ENCODE data around the gene IFT81. TPM values are rescaled to one million over a fixed set of nuclear protein-coding genes. Genes with fewer than 3 reads are reported as not detected.

The IFT81 gene
- total and polyA plus RNA-seq, 2 donors (not counting 1 experiment from before 2014, with no cell fraction given): 0.43 to 6.8 TPM

- WGBS (ENCODE audit: insufficient coverage): 96% methylated on average over 14 of the region's 14 CpGs
- no peak for DNase-seq
- no peak overlapping the region for H3K4me3 Mint-ChIP-seq
- Histone ChIP-seq H3K36me3 (replicated peaks in 1 of 2; ENCODE audit: control extremely low read depth in 1 of 2, control insufficient read depth in 1 of 2, extremely low read depth in 1 of 2, insufficient read depth in 2 of 2, low read length in 1 of 2) (no peaks in the 10 kb centered on the region), H3K27ac (ENCODE audit: low read length in 2 of 2) (no peak overlapping the region), H2AFZ (ENCODE audit: insufficient read depth, low read depth, low read length, poor library complexity, severe bottlenecking) (no peak overlapping the region), H3K27me3 (replicated peaks in 1 of 4; ENCODE audit: control extremely low read depth in 1 of 4, control insufficient read depth in 3 of 4, insufficient read depth in 4 of 4, low read length in 3 of 4) (no peaks in the 10 kb centered on the region), H3K4me1 (ENCODE audit: control insufficient read depth in 2 of 2, insufficient read depth in 2 of 2, low read length in 2 of 2) (peaks cover 21% of the 10 kb centered on the region in 2 donors), H3K4me3 (ENCODE audit: control extremely low read depth in 1 of 5, extremely low read depth in 1 of 5, insufficient read depth in 1 of 5, low read depth in 2 of 5, low read length in 4 of 5) (no peak overlapping the region), H4K20me1 (ENCODE audit: control insufficient read depth, insufficient read depth, low read length, poor library complexity, severe bottlenecking) (no peaks in the 10 kb centered on the region), H3K9ac (ENCODE audit: low read length) (no peak overlapping the region), H3K4me2 (replicated peaks; ENCODE audit: low read depth, low read length, poor library complexity, severe bottlenecking) (no peak overlapping the region), H3K79me2 (ENCODE audit: control insufficient read depth, insufficient read depth, low read length) (no peaks in the 10 kb centered on the region), H3K9me3 (ENCODE audit: control extremely low read depth in 1 of 3, control insufficient read depth in 2 of 3, insufficient read depth in 1 of 3, low read length in 2 of 3) (no peaks in the 10 kb centered on the region)
- CTCF ChIA-PET: interaction anchor here (0.7 to 2.3 kb wide), 2 partner anchors 239 to 327 kb away, joined by 3 to 10 read pairs; no protein-coding TSS in a partner anchor
- peaks cover 21% of the 10 kb centered on the region for H3K4me1 Mint-ChIP-seq
- POLR2A ChIA-PET: no interaction called here
- no peak for ATAC-seq (ENCODE audit: low read depth)
- TF ChIP-seq, protein P1, sequence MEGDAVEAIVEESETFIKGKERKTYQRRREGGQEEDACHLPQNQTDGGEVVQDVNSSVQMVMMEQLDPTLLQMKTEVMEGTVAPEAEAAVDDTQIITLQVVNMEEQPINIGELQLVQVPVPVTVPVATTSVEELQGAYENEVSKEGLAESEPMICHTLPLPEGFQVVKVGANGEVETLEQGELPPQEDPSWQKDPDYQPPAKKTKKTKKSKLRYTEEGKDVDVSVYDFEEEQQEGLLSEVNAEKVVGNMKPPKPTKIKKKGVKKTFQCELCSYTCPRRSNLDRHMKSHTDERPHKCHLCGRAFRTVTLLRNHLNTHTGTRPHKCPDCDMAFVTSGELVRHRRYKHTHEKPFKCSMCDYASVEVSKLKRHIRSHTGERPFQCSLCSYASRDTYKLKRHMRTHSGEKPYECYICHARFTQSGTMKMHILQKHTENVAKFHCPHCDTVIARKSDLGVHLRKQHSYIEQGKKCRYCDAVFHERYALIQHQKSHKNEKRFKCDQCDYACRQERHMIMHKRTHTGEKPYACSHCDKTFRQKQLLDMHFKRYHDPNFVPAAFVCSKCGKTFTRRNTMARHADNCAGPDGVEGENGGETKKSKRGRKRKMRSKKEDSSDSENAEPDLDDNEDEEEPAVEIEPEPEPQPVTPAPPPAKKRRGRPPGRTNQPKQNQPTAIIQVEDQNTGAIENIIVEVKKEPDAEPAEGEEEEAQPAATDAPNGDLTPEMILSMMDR (IDR thresholded peaks at IDR 0.05): no peak
- no peak for TF ChIP-seq EZH2 (IDR thresholded peaks at IDR 0.05; ENCODE audit: borderline replicate concordance, insufficient read depth, low read depth, low read length, poor library complexity, severe bottlenecking)
- H3K27me3 Mint-ChIP-seq: peaks cover 7% of the 10 kb centered on the region
- H3K27ac Mint-ChIP-seq: no peak overlapping the region
- no peaks in the 10 kb centered on the region for H3K9me3 Mint-ChIP-seq (ENCODE audit: insufficient read depth)
- intact Hi-C loops (cut with micrococcal nuclease): loop anchor here (10.0 kb wide), 1 partner anchor 500 kb away; no protein-coding TSS in a partner anchor
Measured at GRCh38 chr12:110104188-110105094, 19.7 kb upstream of the IFT81 start.

- no peaks in the 10 kb centered on the region for H3K9me3 Mint-ChIP-seq (ENCODE audit: insufficient read depth)
- H3K4me1 Mint-ChIP-seq: peaks cover 19% of the 10 kb centered on the region
- Histone ChIP-seq H3K36me3 (replicated peaks in 1 of 2; ENCODE audit: control extremely low read depth in 1 of 2, control insufficient read depth in 1 of 2, extremely low read depth in 1 of 2, insufficient read depth in 2 of 2, low read length in 1 of 2) (no peaks in the 10 kb centered on the region), H4K20me1 (ENCODE audit: control insufficient read depth, insufficient read depth, low read length, poor library complexity, severe bottlenecking) (no peaks in the 10 kb centered on the region), H3K79me2 (ENCODE audit: control insufficient read depth, insufficient read depth, low read length) (no peaks in the 10 kb centered on the region), H3K27ac (ENCODE audit: low read length in 2 of 2) (no peak overlapping the region), H3K4me1 (ENCODE audit: control insufficient read depth in 2 of 2, insufficient read depth in 2 of 2, low read length in 2 of 2) (peaks cover 14 to 15% of the 10 kb centered on the region in 2 donors), H3K4me3 (ENCODE audit: control extremely low read depth in 1 of 5, extremely low read depth in 1 of 5, insufficient read depth in 1 of 5, low read depth in 2 of 5, low read length in 4 of 5) (no peak overlapping the region), H3K27me3 (replicated peaks in 1 of 4; ENCODE audit: control extremely low read depth in 1 of 4, control insufficient read depth in 3 of 4, insufficient read depth in 4 of 4, low read length in 3 of 4) (no peaks in the 10 kb centered on the region), H3K9ac (ENCODE audit: low read length) (no peak overlapping the region), H3K9me3 (ENCODE audit: control extremely low read depth in 1 of 3, control insufficient read depth in 2 of 3, insufficient read depth in 1 of 3, low read length in 2 of 3) (no peaks in the 10 kb centered on the region), H2AFZ (ENCODE audit: insufficient read depth, low read depth, low read length, poor library complexity, severe bottlenecking) (no peak overlapping the region), H3K4me2 (replicated peaks; ENCODE audit: low read depth, low read length, poor library complexity, severe bottlenecking) (no peak overlapping the region)
- WGBS (ENCODE audit: insufficient coverage): no CpG with 5 or more reads among the region's 1 CpG
- no peak overlapping the region for H3K27ac Mint-ChIP-seq
- no peak for DNase-seq
- ATAC-seq (ENCODE audit: low read depth): no peak
- TF ChIP-seq, protein P1 (IDR thresholded peaks at IDR 0.05): no peak
- no peak for TF ChIP-seq EZH2 (IDR thresholded peaks at IDR 0.05; ENCODE audit: borderline replicate concordance, insufficient read depth, low read depth, low read length, poor library complexity, severe bottlenecking)
- H3K4me3 Mint-ChIP-seq: no peak overlapping the region
- peaks cover 7% of the 10 kb centered on the region for H3K27me3 Mint-ChIP-seq
- CTCF ChIA-PET: interaction anchor here (2.3 kb wide), 1 partner anchor 326 kb away, joined by 10 read pairs; no protein-coding TSS in a partner anchor
- POLR2A ChIA-PET: no interaction called here
- intact Hi-C loops (cut with micrococcal nuclease): loop anchor here (10.0 kb wide), 1 partner anchor 500 kb away; no protein-coding TSS in a partner anchor
Measured at GRCh38 chr12:110105159-110105558, 19.0 kb upstream of the IFT81 start.

Data from B cell (primary cell).